ENCODE data around the gene CNPY1. TPM values are rescaled to one million over a fixed set of nuclear protein-coding genes. Genes with fewer than 3 reads are reported as not detected.
"Not testable (repeated sequence)": the region's sequence is repeated elsewhere in the genome, so short reads cannot be mapped to it uniquely, and the experiment has no call there.

CNPY1 gene
- total RNA-seq, 3 donors from 2014 or later: 0.29 TPM; not detected in 2

DNA sequence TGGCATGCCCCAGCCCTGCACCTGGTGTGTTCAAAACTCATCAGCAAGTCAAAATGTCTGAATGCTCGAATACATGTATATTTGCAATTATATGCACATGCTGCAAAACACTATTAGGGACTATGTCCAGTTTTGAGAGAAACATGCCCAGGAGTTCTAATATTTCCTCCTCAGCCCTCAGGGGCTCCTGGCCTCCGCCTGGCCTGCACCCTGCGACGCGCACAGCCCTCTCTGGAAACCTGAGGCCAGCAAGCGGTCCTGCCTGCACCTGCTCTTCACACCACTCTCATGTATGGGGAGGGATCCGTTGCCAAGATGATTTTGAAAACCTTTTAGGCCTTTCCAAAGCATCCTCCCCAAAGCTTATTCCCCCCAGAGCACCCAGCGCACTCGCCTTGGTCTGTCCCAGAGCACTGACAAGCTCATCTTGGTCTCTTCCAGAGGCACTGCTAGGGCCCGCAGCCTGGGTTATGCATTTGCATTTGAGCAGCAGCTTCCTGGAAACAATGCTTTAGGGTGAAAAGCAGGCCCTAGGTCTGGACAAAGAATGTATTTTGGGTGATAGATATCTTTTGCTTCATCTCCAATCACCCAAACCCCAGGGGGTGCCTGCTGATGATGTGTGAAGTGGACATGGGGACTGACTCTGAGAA, 22.6 kb upstream of the CNPY1 start:
- no peaks in the 10 kb centered on the region for H3K36me3 ChIP-seq
- no peaks in the 10 kb centered on the region for H3K4me1 ChIP-seq
- H3K9me3 ChIP-seq: no peaks in the 10 kb centered on the region
- no peak for DNase-seq (ENCODE audit: low spot score in 2 of 2)
- TF ChIP-seq, protein P1, sequence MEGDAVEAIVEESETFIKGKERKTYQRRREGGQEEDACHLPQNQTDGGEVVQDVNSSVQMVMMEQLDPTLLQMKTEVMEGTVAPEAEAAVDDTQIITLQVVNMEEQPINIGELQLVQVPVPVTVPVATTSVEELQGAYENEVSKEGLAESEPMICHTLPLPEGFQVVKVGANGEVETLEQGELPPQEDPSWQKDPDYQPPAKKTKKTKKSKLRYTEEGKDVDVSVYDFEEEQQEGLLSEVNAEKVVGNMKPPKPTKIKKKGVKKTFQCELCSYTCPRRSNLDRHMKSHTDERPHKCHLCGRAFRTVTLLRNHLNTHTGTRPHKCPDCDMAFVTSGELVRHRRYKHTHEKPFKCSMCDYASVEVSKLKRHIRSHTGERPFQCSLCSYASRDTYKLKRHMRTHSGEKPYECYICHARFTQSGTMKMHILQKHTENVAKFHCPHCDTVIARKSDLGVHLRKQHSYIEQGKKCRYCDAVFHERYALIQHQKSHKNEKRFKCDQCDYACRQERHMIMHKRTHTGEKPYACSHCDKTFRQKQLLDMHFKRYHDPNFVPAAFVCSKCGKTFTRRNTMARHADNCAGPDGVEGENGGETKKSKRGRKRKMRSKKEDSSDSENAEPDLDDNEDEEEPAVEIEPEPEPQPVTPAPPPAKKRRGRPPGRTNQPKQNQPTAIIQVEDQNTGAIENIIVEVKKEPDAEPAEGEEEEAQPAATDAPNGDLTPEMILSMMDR (IDR thresholded peaks at IDR 0.05): no peak
- TF ChIP-seq POLR2AphosphoS5 (IDR thresholded peaks at IDR 0.05): no peak
- TF ChIP-seq POLR2A (IDR thresholded peaks at IDR 0.05): no peak
- peaks cover 0 to 11% of the 10 kb centered on the region in 2 donors for H3K27me3 ChIP-seq
- intact Hi-C loops (cut with DNase I; ENCODE audit: low total_unique reads): no loop called here
- H3K27ac ChIP-seq: no peak overlapping the region
- H3K4me3 ChIP-seq: no peak overlapping the region

DNA sequence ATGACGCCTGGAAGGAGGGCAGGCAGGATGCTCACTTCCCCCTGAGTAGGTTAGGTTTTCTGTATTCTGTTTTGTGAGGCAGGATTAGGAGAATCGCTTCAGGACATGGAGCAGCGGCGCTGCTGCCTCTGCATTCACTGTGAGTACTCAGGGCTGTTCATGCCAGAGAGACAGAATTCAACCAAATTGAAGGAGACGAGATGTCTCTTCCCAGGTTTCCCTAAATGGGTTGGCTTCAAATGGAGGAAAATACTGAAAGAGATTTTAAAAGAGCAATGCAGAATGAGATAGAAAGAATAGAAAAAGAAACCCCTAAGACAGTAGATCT, 21.9 kb upstream of the CNPY1 start:
- intact Hi-C loops (cut with DNase I; ENCODE audit: low total_unique reads): no loop called here
- DNase-seq (ENCODE audit: low spot score in 2 of 2): no peak
- H3K4me1 ChIP-seq: no peaks in the 10 kb centered on the region
- no peaks in the 10 kb centered on the region for H3K9me3 ChIP-seq
- TF ChIP-seq POLR2A (IDR thresholded peaks at IDR 0.05): no peak
- H3K4me3 ChIP-seq: no peak overlapping the region
- peaks cover 0 to 11% of the 10 kb centered on the region in 2 donors for H3K27me3 ChIP-seq
- H3K36me3 ChIP-seq: no peaks in the 10 kb centered on the region
- no peak overlapping the region for H3K27ac ChIP-seq

DNA sequence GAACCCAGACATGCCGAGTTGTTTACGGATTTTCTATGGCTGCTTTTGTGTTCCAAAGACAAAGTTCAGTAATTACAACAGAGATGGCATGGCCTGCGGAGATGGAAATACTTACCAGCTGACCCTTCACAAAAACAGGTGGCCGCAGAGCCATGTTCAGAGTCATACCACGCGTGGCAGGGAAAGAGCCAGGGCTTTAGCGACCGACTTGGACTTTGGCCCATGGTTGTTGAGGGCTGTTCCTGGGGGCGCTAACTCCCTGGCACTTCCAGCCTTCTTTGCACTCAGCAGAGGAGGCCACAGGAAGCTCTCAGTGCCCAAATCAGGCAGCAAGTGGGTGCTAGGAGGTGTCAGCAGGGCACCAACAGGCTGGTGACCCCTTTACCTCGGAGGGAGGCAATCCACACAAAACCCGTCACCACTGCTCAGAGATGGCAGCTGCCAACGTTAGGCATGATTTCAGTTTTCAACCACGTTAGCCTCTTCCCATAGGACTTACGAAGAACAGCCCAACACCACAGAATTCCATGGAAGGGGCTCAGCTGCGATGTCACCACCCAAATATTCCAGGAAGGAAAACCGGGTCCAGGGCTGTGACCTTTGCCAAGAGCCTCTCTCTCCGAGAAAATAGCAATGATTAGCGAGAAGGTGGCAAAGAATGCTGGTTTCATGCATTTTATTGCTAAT, 21.4 kb upstream of the CNPY1 start:
- Histone ChIP-seq H3K9me3 (no peaks in the 10 kb centered on the region), H3K27me3 (peaks cover 0 to 11% of the 10 kb centered on the region in 2 donors), H3K27ac (no peak overlapping the region), H3K36me3 (no peaks in the 10 kb centered on the region), H3K4me1 (no peaks in the 10 kb centered on the region), H3K4me3 (no peak overlapping the region)
- intact Hi-C loops (cut with DNase I; ENCODE audit: low total_unique reads): no loop called here
- TF ChIP-seq POLR2AphosphoS5 (IDR thresholded peaks at IDR 0.05) (no peak), POLR2A (IDR thresholded peaks at IDR 0.05) (no peak)
- TF ChIP-seq, protein P1 (IDR thresholded peaks at IDR 0.05): no peak
- DNase-seq (ENCODE audit: low spot score in 2 of 2): no peak

DNA sequence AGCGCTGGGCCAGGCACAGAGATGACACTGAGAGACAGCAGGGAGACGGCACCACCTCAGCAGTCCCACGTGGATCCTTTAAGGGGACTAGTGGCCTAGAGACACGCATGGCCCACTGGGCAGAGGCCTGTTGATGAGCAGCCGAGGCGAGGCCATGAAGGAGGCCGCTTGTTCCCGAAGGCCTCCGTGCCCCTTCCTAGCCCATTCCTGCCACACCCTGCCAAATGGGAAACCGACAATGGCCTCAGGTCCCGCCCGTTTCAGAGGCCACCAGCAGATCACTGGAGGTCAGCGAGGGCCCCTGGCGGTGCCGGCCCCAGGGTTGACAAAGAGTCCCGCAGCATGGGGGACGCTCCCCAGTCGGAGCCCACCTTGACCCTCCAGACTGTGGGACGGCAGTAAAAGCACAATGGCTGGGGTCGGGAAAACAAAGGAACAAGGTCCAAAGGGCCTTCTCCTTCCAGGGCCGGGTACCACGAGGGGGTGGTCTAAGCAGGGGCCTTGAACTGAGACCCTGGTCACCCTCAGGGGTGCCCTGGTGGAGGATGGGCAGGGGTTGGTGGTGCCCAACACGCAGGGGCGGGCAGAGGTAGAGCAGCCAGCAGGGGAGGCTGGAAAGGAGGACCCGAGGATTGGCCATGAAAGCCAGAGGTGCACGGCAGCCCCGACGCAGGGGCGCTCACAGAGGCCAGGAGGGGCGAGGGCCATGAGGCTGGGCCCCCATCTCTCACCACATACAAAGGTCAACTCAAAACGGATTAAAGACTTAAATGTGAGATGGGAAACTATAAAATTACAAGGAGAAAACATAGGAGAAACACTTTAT, 19.9 kb upstream of the CNPY1 start:
- H3K36me3 ChIP-seq: no peaks in the 10 kb centered on the region
- no peak for DNase-seq (ENCODE audit: low spot score in 2 of 2)
- intact Hi-C loops (cut with DNase I; ENCODE audit: low total_unique reads): no loop called here
- peaks cover 0 to 3% of the 10 kb centered on the region in 2 donors for H3K27me3 ChIP-seq
- H3K4me3 ChIP-seq: no peak overlapping the region
- no peaks in the 10 kb centered on the region for H3K4me1 ChIP-seq
- H3K9me3 ChIP-seq: no peaks in the 10 kb centered on the region
- no peak overlapping the region for H3K27ac ChIP-seq
- TF ChIP-seq POLR2A (IDR thresholded peaks at IDR 0.05): no peak

DNA sequence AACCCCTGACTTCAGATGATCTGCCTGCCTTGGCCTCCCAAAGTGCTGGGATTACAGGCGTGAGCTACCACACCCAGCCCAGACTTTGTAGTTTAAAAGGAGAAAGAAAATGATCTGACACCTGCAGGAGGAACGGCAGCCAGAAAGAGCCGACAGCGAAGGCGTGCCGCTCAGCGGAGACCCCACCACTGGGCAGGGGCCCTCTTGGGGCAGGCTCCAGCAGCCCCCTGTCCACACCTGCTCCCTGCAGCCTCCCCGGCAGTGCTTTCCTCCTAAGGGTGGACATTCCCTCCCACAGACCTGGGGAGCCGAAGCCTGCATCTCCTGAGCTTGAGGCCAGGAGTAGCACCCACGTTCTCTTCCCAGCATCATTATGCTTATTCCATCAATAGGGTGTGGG, 19.2 kb upstream of the CNPY1 start:
- intact Hi-C loops (cut with DNase I; ENCODE audit: low total_unique reads): no loop called here

DNA sequence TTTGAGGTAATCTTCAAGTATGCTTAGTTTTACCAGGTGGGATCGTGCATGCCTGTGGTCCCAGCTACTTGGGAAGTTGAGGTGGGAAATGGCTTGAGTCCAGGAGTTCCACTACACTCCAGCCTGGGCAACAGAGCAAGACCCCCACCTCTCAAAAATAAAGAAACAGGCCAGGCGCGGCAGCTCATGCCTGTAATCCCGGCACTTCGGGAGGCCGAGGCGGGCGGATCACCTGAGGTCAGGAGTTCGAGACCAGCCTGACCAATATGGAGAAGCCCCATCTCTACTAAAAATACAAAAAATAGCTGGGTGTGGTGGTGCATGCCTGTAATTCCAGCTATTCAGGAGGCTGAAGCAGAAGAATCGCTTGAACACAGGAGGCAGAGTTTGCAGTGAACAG, 16.6 kb upstream of the CNPY1 start:
- intact Hi-C loops (cut with DNase I; ENCODE audit: low total_unique reads): not testable (repeated sequence)

More for the DNA sequence above, 19.2 kb upstream of the CNPY1 start:
- no peak for DNase-seq (ENCODE audit: low spot score in 2 of 2)
- H3K9me3 ChIP-seq: no peaks in the 10 kb centered on the region
- H3K27me3 ChIP-seq: no peaks in the 10 kb centered on the region
- no peak overlapping the region for H3K27ac ChIP-seq
- H3K36me3 ChIP-seq: no peaks in the 10 kb centered on the region
- TF ChIP-seq, protein P1 (IDR thresholded peaks at IDR 0.05): no peak
- TF ChIP-seq POLR2A (IDR thresholded peaks at IDR 0.05) (no peak), POLR2AphosphoS5 (IDR thresholded peaks at IDR 0.05) (no peak)
- H3K4me3 ChIP-seq: no peak overlapping the region
- no peaks in the 10 kb centered on the region for H3K4me1 ChIP-seq

More for the DNA sequence above, 16.6 kb upstream of the CNPY1 start:
- not testable (repeated sequence) for H3K4me3 ChIP-seq; H3K36me3 ChIP-seq; H3K27ac ChIP-seq; H3K9me3 ChIP-seq; H3K4me1 ChIP-seq; DNase-seq (ENCODE audit: low spot score in 2 of 2)
- peaks cover 0 to 14% of the 10 kb centered on the region in 2 donors for H3K27me3 ChIP-seq

Measured in breast epithelium (tissue), 4 donors.